Hepatocyte (in vitro differentiated cells): Measurements from ENCODE around the gene STAT2. TPM values are rescaled to one million over a fixed set of nuclear protein-coding genes. Genes with fewer than 3 reads are reported as not detected.

Experiments used
- DNase-seq: peaks from one replicate; pipeline ENCODE4 v3.0.0-alpha.2; 2016; ENCODE audit warnings: low spot score
- H2AFZ ChIP-seq: fragments of 200-600 bp; sonication (generic); 2 replicates; pipeline ENCODE4 v1.6.0; 2016; ENCODE audit warnings: antibody characterized with exemption, mild to moderate bottlenecking
- H3K27ac ChIP-seq: fragments of 200-600 bp; sonication (generic); 2 replicates; pipeline ENCODE4 v1.5.1; 2016; ENCODE audit warnings: mild to moderate bottlenecking
- H3K27me3 ChIP-seq: fragments of 200-600 bp; sonication (generic); 2 replicates; pipeline ENCODE4 v1.6.1; 2016
- H3K36me3 ChIP-seq: fragments of 200-600 bp; sonication (generic); replicated peaks from 2 replicates; pipeline ENCODE4 v1.5.1; 2016; ENCODE audit warnings: low read depth; ENCODE audit not compliant: insufficient read depth
- H3K4me1 ChIP-seq: fragments of 200-600 bp; sonication (generic); 2 replicates; pipeline ENCODE4 v1.5.1; 2016; ENCODE audit warnings: mild to moderate bottlenecking, moderate library complexity; ENCODE audit not compliant: insufficient read depth
- H3K4me2 ChIP-seq: fragments of 200-600 bp; sonication (generic); 2 replicates; pipeline ENCODE4 v1.6.0; 2016
- H3K4me3 ChIP-seq: fragments of 200-600 bp; sonication (generic); 2 replicates; pipeline ENCODE4 v1.5.1; 2016; ENCODE audit warnings: mild to moderate bottlenecking
- H3K79me2 ChIP-seq: fragments of 200-600 bp; sonication (generic); 2 replicates; pipeline ENCODE4 v1.6.0; 2017; ENCODE audit warnings: mild to moderate bottlenecking
- H3K9me2 ChIP-seq: fragments of 200-600 bp; sonication (generic); replicated peaks from 2 replicates; pipeline ENCODE4 v1.6.0; 2017; ENCODE audit warnings: mild to moderate bottlenecking; ENCODE audit not compliant: insufficient read depth
- H3K9me3 ChIP-seq: fragments of 200-600 bp; sonication (generic); 2 replicates; pipeline ENCODE4 v1.5.1; 2016; ENCODE audit warnings: low read depth, mild to moderate bottlenecking
- H4K20me1 ChIP-seq: fragments of 200-600 bp; sonication (generic); 2 replicates; pipeline ENCODE4 v1.6.0; 2016; ENCODE audit warnings: mild to moderate bottlenecking; ENCODE audit not compliant: insufficient read depth, poor library complexity, severe bottlenecking
- EZH2 ChIP-seq: fragments of 200-600 bp; sonication (generic); IDR thresholded peaks from 2 replicates; pipeline ENCODE4 v1.6.1; 2016; ENCODE audit warnings: antibody characterized with exemption, mild to moderate bottlenecking, borderline replicate concordance
- EZH2phosphoT487 ChIP-seq: fragments of 200-600 bp; sonication (generic); IDR thresholded peaks from one replicate; pipeline ENCODE4 v1.6.1; 2018; ENCODE audit warnings: antibody characterized with exemption, mild to moderate bottlenecking, low read depth, moderate library complexity; ENCODE audit not compliant: unreplicated experiment, severe bottlenecking
- WGBS: methylation state at CpG from one replicate; pipeline ENCODE4 v1.1.6; 2016; ENCODE audit warnings: low lambda C conversion rate; ENCODE audit errors: missing lambda C conversion rate; 5-methylcytosine and 5-hydroxymethylcytosine counted together
- polyA plus RNA-seq: library from polyadenylated mRNA; unstranded; fragments of >200 nt; fragmentation: Nextera tagmentation; extraction: Ambion mirVana; gene quantifications from 2 replicates; pipeline ENCODE4 v1.2.1, GENCODE V29; 2016
- total RNA-seq: library from RNA; depleted of rRNA; stranded (reverse); fragments of >200 nt; gene quantifications from 2 replicates; pipeline ENCODE4 v1.2.3, GENCODE V29; 2014
- TF ChIP-seq, protein P1 (sequence below): fragments of 200-600 bp; sonication (generic); IDR thresholded peaks from 2 replicates; pipeline ENCODE4 v1.5.1; 2016; ENCODE audit warnings: antibody characterized with exemption, mild to moderate bottlenecking; ENCODE audit not compliant: poor library complexity

STAT2 gene
- total and polyA plus RNA-seq, 2 experiments from 2014 or later = 90.1 to 157 TPM

DNA sequence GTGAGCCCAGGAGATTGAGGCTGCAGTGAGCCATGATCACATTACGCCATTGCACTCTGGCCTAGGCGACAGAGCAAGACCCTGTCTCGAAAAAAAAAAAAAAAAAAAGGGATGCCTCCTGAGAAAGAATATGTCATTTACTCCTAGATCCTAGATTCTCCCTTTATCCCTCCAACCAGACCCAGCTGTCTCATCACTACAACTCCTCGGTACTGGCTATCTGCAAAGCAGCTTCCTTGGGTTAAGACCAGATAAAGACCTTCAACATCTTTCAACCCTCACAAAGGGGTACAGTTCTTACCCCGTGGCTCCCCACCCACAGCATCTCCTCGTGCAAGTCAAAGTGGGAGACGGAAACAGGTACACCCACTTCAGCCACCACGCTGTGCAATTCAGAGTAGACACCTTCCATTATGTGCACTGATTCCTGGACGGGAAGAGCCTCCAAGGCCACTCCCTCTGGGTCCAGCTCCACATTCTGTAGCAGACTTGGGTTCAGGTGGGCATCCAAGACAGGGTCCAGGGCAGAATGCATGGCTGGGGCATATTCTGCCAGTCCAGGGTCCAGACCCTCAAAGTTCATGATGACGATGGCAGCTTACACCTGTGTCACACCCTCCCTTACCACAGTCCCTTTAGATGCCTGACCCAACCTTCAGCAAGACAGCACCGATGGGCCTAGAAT is 27.3 kb downstream of the STAT2 start:
- peaks cover 11% of the 10 kb centered on the region for H3K4me1 ChIP-seq
- H3K27ac ChIP-seq = peak overlapping the region; percentile 95
- peak overlapping the region; percentile 53 for H2AFZ ChIP-seq

DNA sequence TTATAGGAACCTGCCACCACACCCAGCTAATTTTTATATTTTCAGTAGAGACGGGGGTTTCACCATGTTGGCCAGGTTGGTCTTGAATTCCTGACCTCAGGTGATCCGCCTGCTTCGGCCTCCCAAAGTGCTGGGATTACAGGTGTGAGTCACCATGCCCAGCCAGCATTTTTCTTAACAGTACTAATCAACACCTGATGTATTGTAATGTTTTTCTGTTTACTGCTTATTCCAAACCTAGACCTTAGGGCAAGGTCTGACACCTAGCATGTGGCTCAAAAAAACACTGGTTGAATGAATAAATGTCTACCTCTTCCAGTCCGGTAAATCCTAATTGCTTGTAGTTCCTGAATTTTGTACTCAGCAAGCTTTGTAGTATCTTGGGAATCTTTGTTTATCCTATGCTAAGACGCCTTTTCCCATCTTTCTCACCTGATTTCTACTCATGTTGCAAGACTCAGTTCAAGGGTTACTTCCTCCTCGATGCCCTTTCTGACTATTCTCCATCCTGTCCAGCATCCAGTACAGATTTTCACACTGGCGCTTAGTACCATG is 28.9 kb downstream of the STAT2 start:
- no peak overlapping the region for H3K27ac ChIP-seq
- no peak for DNase-seq

More for the DNA sequence above, 27.3 kb downstream of the STAT2 start:
- Histone ChIP-seq H3K36me3 (no peaks in the 10 kb centered on the region), H4K20me1 (no peaks in the 10 kb centered on the region), H3K9me3 (no peaks in the 10 kb centered on the region), H3K4me2 (peak overlapping the region; percentile 87), H3K4me3 (peak overlapping the region; percentile 13), H3K9me2 (no peaks in the 10 kb centered on the region), H3K79me2 (peaks cover 6% of the 10 kb centered on the region), H3K27me3 (no peaks in the 10 kb centered on the region)
- DNase-seq = no peak
- WGBS = 96% methylated on average over 11 of the region's 11 CpGs
- no peak for TF ChIP-seq EZH2
- no peak for TF ChIP-seq EZH2phosphoT487
- TF ChIP-seq, protein P1, sequence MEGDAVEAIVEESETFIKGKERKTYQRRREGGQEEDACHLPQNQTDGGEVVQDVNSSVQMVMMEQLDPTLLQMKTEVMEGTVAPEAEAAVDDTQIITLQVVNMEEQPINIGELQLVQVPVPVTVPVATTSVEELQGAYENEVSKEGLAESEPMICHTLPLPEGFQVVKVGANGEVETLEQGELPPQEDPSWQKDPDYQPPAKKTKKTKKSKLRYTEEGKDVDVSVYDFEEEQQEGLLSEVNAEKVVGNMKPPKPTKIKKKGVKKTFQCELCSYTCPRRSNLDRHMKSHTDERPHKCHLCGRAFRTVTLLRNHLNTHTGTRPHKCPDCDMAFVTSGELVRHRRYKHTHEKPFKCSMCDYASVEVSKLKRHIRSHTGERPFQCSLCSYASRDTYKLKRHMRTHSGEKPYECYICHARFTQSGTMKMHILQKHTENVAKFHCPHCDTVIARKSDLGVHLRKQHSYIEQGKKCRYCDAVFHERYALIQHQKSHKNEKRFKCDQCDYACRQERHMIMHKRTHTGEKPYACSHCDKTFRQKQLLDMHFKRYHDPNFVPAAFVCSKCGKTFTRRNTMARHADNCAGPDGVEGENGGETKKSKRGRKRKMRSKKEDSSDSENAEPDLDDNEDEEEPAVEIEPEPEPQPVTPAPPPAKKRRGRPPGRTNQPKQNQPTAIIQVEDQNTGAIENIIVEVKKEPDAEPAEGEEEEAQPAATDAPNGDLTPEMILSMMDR = no peak

DNA sequence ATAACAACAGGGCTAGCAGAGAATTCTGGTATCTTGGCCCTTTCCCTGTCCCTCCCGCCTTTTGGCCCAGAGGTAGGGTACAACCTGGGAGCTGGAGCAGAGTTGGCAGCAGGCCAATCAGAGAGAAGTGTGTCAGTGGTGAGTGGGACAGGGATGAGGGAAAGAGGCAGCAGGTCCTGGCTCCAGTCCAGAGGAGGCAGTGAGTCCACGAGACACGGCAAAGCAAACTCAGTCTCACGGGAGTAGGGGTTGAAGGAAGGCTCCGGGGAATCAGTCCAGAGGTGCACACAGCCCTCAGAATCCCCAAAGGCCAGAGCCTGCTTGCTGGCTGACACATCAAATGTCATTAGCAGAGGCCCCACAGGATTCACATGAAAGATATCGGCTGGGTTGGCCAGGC is 33.4 kb downstream of the STAT2 start:
- Histone ChIP-seq H3K4me1 (no peaks in the 10 kb centered on the region), H3K4me2 (no peak overlapping the region), H3K4me3 (no peak overlapping the region), H3K9me2 (no peaks in the 10 kb centered on the region), H3K79me2 (no peaks in the 10 kb centered on the region), H3K27ac (no peak overlapping the region), H3K36me3 (no peaks in the 10 kb centered on the region), H3K9me3 (no peaks in the 10 kb centered on the region), H3K27me3 (no peaks in the 10 kb centered on the region), H4K20me1 (no peaks in the 10 kb centered on the region), H2AFZ (no peak overlapping the region)
- peak; percentile 24 for DNase-seq
- 87% methylated on average over 6 of the region's 6 CpGs for WGBS
- TF ChIP-seq, protein P1 = no peak
- TF ChIP-seq EZH2phosphoT487 (no peak), EZH2 (no peak)

More for the DNA sequence above, 28.9 kb downstream of the STAT2 start:
- Histone ChIP-seq H3K79me2 (peaks cover 6% of the 10 kb centered on the region), H3K4me2 (no peak overlapping the region), H3K4me3 (no peak overlapping the region), H3K4me1 (peaks cover 11% of the 10 kb centered on the region), H4K20me1 (no peaks in the 10 kb centered on the region), H3K9me2 (no peaks in the 10 kb centered on the region), H3K27me3 (no peaks in the 10 kb centered on the region), H3K36me3 (no peaks in the 10 kb centered on the region), H3K9me3 (no peaks in the 10 kb centered on the region), H2AFZ (no peak overlapping the region)
- TF ChIP-seq, protein P1 = no peak
- TF ChIP-seq EZH2phosphoT487 (no peak), EZH2 (no peak)
- 86% methylated on average over 7 of the region's 7 CpGs for WGBS
